ENCODE data around the gene CCDC17. TPM values are rescaled to one million over a fixed set of nuclear protein-coding genes. Genes with fewer than 3 reads are reported as not detected.
A peak's percentile ranks its signal among the peaks of the same experiment; 100 is the strongest.
"Not testable (repeated sequence)": the region's sequence is repeated elsewhere in the genome, so short reads cannot be mapped to it uniquely, and the experiment has no call there.

The CCDC17 gene
- polyA plus RNA-seq, 3 donors = 1.6 to 2.6 (median 1.8) TPM

- no peak for DNase-seq (ENCODE audit: extremely low read depth in 1 of 11, low read depth in 9 of 11, low spot score in 4 of 11)
Observed at GRCh38 chr1:45629035-45629434, 5.2 kb upstream of the CCDC17 start.

DNA sequence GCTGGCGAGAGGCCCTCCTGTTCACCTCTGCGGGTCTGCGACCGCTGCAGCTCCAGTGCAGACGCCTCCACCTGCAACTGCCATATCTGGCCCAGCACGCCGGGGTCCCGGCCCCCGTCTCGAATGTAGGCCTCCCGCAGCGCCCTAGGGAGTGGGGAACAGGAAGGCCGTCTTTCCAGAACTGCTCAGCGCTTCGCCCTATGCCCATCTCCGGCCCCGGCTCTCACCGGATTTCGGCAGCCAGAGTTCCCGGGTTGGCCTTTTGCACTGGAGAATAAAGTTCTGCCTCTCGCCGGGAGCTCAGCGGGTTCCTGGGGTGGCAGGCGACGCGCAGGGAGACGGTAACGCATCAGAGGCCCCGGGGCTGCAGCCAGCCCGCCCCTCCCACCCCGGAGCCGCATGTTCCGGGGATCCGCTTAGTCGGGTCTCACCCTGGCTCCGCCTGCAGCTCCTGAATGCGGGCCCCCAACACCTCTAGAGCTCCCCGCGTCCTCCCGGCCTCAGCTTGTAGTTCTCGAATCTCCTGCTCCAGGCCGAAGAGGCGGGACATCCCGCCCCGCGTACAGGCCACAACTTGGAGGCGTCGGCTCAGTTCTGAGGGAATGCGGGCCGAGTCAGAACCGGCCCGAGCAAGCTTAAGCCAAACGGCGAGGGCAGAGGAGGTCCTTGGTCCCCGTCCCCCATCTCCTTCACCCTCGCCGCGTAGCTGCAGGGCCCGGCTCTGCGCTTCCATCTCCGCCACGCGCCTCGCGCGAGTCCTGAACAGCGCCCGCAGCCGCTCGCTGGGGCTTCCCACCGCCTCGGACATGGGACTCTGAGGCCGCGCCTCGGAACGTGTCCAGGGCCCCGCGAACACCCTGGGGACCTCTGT lies 1.1 kb downstream of the CCDC17 start:
- peak in 5 of 11 donors; percentile 9 to 14 (median 13) for DNase-seq (ENCODE audit: extremely low read depth in 1 of 11, low read depth in 9 of 11, low spot score in 4 of 11)

DNA sequence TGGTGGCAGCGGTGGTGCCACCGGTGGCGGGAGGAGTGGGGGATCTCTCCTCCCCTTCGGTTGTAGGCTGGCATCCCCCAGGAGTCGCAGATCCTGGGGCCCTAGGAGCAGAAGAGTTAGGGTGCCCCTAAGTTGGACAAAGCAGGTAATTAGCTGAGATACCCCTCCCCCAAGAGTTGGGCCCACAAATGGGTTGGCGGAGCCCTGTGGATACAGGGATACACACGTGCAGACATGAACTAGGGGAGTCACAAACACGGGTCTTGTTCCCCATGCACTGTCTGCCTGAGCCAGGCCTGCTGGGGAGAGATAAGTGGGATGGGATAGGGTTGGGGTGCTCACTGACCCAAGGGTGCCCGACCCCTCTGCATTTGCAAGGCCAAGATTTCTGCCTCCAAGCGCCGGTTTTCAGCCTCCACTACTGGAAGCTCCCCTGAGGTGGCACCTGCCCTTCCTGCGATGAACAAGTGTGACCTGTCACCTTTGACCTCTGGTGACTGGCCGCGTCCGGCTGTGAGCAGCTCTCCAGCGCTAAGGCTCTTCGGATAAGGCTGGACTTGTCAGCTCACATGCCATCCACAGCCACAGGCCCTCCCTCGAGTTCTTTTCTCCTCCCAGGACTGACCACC lies 1.8 kb downstream of the CCDC17 start:
- DNase-seq (ENCODE audit: extremely low read depth in 1 of 11, low read depth in 9 of 11, low spot score in 4 of 11) = peak in 2 of 11 donors; percentile 6 to 12

- DNase-seq (ENCODE audit: extremely low read depth in 1 of 11, low read depth in 9 of 11, low spot score in 4 of 11) = no peak
Observed at GRCh38 chr1:45621501-45621836, 2.4 kb downstream of the CCDC17 start.

GRCh38 chr1:45620588-45621500 lies 3.0 kb downstream of the CCDC17 start:
- DNase-seq (ENCODE audit: extremely low read depth in 1 of 11, low read depth in 9 of 11, low spot score in 4 of 11) = no peak

DNA sequence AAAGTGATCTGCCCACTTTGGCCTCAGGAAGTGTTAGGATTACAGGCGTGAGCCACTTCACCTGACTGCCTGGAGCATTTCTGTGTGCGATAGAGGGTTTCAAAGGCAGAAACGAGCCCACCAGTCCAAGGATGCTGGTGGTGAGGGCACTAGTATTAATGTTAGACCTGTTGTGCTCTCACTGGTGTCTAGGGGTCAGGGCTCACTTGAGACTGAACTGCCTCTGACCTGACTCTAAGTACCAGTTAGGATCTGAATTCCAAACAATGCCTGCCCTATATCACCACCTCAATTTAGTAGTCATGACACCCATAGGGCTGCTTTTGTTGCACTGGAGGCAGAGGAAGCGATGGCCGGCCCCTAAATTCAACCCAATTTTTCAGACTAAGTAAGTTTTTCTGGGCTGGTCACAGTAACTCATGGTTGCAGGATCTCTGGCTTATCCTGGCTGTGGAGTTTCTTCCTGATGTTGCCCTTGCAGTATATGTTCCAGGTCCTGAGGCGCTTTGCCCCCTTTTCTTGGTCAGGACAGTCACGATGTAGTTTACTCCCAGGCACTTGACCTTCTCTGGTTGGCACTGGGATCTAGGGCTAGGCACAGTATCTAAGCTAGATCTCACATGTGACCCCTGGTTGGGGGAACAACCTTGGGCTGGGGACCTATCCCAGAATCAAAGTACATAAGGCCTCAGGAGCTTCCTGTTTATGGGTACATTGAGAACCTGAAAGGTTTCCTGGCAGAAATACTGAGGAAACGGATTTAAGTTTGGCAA lies 4.5 kb downstream of the CCDC17 start:
- DNase-seq (ENCODE audit: extremely low read depth in 1 of 11, low read depth in 9 of 11, low spot score in 4 of 11) = no peak

DNA sequence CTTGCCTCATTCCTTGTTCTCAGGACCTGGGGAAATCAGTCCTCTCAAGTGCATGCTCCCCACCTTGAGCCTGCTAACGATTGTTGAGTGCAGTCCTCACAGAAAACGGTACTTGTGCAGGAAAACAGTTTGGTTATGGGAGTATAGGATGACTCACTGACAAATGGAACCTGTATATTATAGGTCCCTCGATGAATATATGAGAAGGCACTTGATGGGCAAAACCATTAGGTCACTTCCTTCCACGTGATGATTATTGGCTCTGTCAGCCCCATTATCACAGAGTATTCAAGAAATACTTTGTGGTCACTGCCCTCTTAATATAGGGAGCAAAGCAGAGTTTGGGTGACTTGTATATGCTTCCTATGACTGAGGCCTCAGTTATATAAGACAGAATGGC lies 6.2 kb downstream of the CCDC17 start:
- no peak for DNase-seq (ENCODE audit: extremely low read depth in 1 of 11, low read depth in 9 of 11, low spot score in 4 of 11)

- no peak for DNase-seq (ENCODE audit: extremely low read depth in 1 of 11, low read depth in 9 of 11, low spot score in 4 of 11)
Observed at GRCh38 chr1:45615885-45616284, 8.0 kb downstream of the CCDC17 start.

- no peak for DNase-seq (ENCODE audit: extremely low read depth in 1 of 11, low read depth in 9 of 11, low spot score in 4 of 11)
Observed at GRCh38 chr1:45612941-45613579, 10.8 kb downstream of the CCDC17 start.

DNA sequence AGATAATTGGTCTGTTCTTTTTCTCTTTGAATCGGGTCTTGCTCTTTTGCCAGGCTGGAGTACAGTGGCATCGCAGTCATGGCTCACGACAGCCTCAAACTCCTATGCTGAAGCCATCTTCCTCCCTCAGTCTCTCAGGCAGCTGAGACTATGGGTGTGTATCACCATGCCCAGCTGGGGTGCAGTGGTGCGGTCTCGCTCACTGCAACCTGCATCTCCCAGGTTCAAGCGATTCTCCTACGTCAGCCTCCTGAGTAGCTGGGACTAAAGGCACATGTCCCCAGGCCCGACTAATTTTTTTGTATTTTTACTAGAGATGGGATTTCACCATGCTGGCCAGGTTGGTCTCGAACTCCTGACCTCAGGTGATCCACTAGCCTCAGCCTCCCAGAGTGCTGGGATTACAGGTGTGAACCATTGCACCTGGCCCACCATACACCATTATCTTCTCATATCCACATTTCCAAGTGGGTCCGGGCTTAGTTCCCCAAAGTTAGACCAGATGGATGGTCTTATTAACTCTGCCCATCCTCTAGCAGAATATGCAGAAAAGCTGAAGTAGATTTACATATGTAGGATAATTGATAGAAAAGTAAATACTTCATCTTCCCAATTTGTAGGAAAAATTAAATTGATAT lies 13.1 kb downstream of the CCDC17 start:
- DNase-seq (ENCODE audit: extremely low read depth in 1 of 11, low read depth in 9 of 11, low spot score in 4 of 11) = no peak

DNA sequence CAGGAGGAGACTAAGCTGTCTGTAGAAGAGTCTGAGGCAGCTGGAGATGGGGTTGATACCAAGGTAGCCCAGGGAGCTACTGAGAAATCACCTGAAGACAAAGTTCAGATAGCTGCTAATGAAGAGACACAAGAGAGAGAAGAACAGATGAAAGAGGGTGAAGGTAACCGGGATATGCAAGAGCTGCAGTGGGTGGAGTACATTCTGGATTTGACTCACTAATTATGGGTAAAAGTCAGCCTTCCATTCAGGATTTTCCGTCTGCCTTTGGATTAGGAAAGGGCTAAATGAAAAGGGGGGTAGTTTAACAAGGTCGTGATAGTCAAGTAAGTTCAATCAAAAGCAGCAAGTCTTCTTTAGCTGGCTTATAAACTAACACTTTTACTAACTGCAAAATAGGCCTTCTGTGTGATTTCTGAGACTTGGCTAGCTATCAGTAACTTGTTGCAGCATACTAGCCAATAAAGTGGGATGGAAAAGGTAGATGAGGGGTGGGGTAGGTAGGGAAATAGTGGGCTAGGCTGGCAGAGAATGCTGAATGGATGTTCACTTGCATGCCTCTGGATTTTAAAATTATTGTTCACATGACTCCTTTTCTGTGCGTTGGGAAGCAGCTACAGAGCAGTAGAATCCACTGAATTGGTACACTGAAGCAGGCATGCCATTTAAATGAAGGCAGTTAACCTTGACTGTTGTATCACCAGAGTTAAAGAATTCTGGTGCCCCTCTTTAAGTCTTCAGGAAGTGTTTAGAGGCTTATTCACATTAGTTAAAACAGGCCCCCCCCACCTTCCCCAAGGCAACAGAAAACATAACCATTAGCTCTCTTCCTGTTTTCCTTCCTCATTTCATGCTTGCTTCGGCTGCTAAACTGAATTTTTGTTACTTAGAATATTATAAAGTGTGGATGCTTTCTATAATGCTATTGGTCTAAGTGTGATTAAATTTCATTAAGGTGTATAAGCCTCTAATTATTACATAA lies 15.4 kb downstream of the CCDC17 start:
- no peak for DNase-seq (ENCODE audit: extremely low read depth in 1 of 11, low read depth in 9 of 11, low spot score in 4 of 11)

DNA sequence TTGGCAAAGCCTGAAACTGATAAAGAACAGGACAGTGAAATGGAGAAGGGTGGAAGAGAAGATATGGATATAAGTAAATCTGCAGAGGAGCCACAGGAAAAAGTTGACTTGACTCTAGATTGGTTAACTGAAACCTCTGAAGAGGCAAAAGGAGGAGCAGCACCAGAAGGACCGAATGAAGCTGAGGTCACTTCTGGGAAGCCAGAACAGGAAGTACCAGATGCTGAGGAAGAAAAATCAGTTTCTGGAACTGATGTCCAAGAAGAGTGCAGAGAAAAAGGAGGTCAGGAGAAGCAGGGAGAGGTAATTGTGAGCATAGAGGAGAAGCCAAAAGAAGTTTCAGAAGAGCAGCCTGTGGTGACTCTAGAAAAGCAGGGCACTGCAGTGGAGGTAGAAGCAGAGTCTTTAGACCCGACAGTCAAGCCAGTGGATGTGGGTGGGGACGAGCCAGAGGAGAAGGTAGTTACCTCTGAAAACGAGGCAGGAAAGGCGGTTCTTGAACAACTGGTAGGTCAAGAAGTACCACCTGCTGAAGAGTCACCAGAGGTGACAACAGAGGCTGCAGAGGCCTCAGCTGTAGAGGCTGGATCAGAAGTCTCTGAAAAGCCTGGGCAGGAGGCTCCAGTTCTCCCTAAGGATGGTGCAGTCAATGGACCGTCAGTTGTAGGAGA lies 16.3 kb downstream of the CCDC17 start:
- DNase-seq (ENCODE audit: extremely low read depth in 1 of 11, low read depth in 9 of 11, low spot score in 4 of 11) = no peak

- no peak for DNase-seq (ENCODE audit: extremely low read depth in 1 of 11, low read depth in 9 of 11, low spot score in 4 of 11)
Observed at GRCh38 chr1:45604239-45604638, 19.6 kb downstream of the CCDC17 start.

DNA sequence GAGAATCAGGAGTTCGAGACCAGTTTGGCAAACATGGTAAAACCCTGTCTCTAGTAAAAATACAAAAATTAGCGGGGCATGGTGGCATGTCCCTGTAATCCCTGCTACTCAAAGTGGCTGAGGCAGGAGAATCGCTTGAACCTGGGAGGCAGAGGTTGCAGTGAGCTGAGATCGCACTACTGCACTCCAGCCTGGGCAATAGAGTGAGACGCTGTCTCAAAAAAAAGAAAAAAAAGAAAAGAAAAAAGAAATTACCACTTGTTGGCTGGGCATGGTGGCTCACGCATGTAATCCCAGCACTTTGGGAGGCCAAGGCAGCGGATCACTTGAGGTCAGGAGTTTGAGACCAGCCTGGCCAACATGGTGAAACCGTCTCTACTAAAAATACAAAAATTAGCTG lies 27.1 kb downstream of the CCDC17 start:
- DNase-seq (ENCODE audit: extremely low read depth in 1 of 11, low read depth in 9 of 11, low spot score in 4 of 11) = not testable (repeated sequence)

- DNase-seq (ENCODE audit: extremely low read depth in 1 of 11, low read depth in 9 of 11, low spot score in 4 of 11) = no peak
Observed at GRCh38 chr1:45594412-45594811, 29.4 kb downstream of the CCDC17 start.

- no peak for DNase-seq (ENCODE audit: extremely low read depth in 1 of 11, low read depth in 9 of 11, low spot score in 4 of 11)
Observed at GRCh38 chr1:45589861-45590260, 34.0 kb downstream of the CCDC17 start.

Data from renal cortex interstitium (tissue), 11 donors.